ENCODE data around the gene MROH2B.
A peak's percentile ranks its signal among the peaks of the same experiment; 100 is the strongest.
"Not testable (repeated sequence)": the region's sequence is repeated elsewhere in the genome, so short reads cannot be mapped to it uniquely, and the experiment has no call there.

Gene MROH2B

DNA sequence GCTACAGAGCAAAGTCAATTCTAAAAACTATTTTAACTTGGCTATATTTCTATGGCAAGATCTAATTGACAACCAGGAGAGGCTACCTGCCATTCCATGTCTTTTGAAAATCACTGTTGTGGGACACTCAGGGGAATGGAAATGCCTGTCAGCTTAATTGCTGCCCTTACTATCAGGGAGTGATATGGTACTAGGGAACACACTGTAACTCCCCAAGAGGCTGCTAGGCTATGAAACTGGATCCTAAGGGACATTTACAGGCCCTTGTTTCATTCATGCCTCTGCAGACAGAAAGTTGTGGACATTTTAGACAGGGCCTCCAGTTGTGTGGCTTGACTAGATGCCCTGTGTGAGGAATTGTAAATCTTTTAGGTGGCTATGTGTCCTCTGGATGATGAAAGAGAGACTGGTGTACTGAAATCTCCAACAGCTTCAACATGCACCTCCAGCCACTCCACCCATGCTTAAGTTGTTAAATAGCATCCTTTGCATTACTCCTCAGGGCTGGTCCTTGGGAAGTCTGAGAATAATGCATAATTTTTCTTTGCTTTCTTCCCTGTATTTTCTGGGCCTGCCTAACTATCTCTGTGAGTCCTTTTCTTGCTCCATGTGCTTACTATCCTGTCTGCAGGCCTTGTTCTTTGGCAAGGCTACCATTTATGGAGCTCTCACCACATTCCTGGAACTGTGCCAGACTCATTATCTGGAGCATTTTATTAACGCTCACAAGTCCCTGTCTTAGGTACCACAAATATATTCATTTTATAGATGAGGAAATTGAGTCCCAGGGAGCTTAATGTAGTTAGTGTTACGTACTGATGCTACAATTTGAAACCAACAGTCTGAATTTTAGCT lies 3.2 kb downstream of the MROH2B start:
- peaks cover 0 to 1% of the 10 kb centered on the region in 2 donors for H3K9me3 Mint-ChIP-seq
- DNase-seq (no peak), ATAC-seq (replicated peaks) (no peak)
- no peak overlapping the region for H3K4me3 Mint-ChIP-seq
- no peaks in the 10 kb centered on the region for H3K36me3 Mint-ChIP-seq
- H3K27me3 Mint-ChIP-seq = no peaks in the 10 kb centered on the region
- H3K27ac Mint-ChIP-seq = no peak overlapping the region
- H3K4me1 Mint-ChIP-seq = no peaks in the 10 kb centered on the region

DNA sequence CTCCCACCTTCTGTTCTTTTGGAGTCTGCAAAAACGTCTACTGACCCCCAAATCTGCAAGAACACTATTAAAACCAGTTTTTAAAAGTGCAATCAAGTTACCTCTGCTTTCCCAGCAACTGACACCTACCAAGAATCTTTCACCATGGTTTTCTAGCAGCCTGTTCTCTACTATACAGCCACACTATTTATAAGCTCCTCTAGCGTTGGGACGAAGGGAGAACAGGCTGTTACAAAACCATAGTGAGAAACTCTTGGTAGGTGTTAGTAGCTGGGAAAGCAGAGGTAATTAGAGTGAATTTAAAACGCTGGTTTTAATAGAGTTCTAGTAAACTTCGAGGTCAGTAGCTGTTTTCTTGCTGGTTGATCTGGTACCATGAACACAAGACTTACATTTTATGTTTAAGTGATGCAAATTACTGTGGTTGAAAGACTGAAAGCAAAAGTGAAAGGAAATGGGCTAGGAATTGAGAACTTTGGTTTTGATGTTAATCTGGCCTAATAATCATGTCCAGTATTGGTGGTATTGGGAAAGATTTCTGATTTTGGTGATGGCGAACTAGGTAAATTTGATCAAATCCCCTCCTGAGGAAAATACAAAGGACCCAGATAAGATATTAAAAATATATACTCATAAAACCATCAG lies 5.3 kb downstream of the MROH2B start:
- ATAC-seq (replicated peaks) = no peak
- Mint-ChIP-seq H3K36me3 (no peaks in the 10 kb centered on the region), H3K4me3 (no peak overlapping the region), H3K4me1 (no peaks in the 10 kb centered on the region), H3K27me3 (no peaks in the 10 kb centered on the region), H3K9me3 (no peaks in the 10 kb centered on the region), H3K27ac (no peak overlapping the region)
- no peak for DNase-seq

DNA sequence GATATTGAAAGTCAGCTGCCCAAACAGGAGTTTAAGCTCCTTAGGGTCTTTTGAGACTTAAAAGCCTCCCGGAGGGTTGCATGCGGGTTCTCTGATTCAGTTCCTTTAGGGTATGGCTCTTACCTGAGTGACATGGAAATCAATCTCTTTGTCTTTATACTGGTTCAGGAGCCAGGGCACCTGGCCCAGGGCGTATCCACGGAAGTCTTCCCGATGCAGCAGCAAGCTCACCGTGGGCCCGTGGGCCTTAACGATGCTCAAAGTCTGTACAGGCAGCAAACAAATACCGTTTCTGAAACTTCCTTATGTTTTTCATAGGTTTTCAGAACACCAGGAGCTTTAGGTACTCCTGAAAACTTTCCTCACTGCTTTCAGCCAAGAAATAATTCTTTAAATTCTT lies 13.2 kb downstream of the MROH2B start:
- DNase-seq = no peak
- no peaks in the 10 kb centered on the region for H3K36me3 Mint-ChIP-seq
- H3K27ac Mint-ChIP-seq = no peak overlapping the region
- no peaks in the 10 kb centered on the region for H3K27me3 Mint-ChIP-seq
- no peak overlapping the region for H3K4me3 Mint-ChIP-seq
- H3K9me3 Mint-ChIP-seq = peaks cover 3 to 7% of the 10 kb centered on the region in 2 donors
- no peak for ATAC-seq (replicated peaks)
- H3K4me1 Mint-ChIP-seq = no peaks in the 10 kb centered on the region

DNA sequence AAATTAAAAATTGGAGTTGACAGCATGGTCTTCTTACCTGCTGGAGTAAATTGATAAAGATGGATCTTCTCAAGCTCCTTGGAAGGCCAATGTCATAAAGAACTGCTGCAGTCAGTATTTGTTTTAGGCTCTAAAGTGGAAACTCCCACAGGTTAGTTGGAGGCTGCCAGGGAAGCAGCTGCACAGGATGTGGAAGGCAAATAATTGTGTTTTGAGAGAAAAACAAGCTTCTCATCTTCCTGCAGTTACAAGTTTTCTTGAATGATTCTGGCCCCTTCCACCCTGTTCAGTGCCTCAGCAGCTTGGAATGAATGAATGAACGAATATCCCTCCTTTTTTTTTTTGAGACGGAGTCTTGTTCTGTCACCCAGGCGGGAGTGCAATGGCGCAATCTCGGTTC lies 13.9 kb downstream of the MROH2B start:
- no peak for ATAC-seq (replicated peaks)
- DNase-seq = no peak
- no peaks in the 10 kb centered on the region for H3K36me3 Mint-ChIP-seq
- no peaks in the 10 kb centered on the region for H3K27me3 Mint-ChIP-seq
- no peak overlapping the region for H3K4me3 Mint-ChIP-seq
- H3K27ac Mint-ChIP-seq = no peak overlapping the region
- H3K4me1 Mint-ChIP-seq = no peaks in the 10 kb centered on the region
- peaks cover 3 to 7% of the 10 kb centered on the region in 2 donors for H3K9me3 Mint-ChIP-seq

DNA sequence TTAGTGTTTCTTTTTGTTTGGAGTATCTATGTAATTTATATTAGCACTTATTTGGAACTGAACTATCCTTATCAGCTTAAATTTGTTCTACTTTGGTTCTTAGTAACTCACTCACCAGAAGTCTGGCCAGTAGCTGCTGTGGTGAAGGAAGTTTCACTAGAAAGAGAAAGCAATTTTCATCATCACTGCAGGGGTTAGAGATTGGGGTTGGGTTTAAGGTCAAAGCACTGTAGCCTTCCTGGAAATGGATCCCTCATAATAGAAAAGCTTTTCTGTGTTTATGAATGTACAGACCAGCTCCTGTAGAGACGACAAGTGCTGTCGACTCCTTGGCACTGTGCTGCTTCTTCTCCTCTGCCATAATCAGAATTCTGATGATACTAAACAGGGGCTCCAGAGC lies 22.2 kb downstream of the MROH2B start:
- Mint-ChIP-seq H3K4me3 (no peak overlapping the region), H3K27me3 (no peaks in the 10 kb centered on the region), H3K4me1 (no peaks in the 10 kb centered on the region), H3K9me3 (peaks cover 0 to 2% of the 10 kb centered on the region in 2 donors), H3K27ac (no peak overlapping the region), H3K36me3 (no peaks in the 10 kb centered on the region)
- DNase-seq (no peak), ATAC-seq (replicated peaks) (no peak)

DNA sequence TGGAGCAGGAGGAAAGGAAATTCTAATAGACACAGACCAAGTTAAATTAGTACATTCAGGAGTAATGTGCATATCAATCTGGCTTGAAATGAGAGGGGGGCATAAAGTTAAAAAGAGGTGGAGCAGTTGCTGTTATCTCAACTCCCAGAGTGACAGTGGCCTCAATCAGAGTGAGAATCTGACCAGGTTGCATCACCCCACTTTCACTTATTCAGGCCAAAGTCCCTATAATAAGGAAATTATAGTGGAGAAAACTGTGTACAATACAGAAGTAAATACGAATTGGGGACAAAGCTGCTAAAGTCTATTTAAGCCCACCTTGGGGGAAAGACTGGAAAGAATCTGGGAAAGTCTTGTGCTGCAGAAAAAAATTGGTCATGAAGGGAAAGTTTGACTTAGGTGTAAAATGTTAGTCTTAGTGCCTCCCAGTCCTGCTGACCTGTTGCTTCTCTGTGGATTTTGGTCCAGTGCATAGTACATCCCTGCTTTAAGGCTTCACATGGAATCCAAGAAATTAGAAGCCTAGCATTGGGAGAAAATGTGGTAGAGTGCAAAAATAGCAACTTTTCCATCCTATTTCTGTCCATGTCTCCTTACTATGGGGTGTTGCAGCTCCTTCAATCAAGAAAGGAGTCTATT lies 27.9 kb downstream of the MROH2B start:
- ATAC-seq (replicated peaks) (no peak), DNase-seq (no peak)
- no peak overlapping the region for H3K4me3 Mint-ChIP-seq
- no peak overlapping the region for H3K27ac Mint-ChIP-seq
- no peaks in the 10 kb centered on the region for H3K36me3 Mint-ChIP-seq
- no peaks in the 10 kb centered on the region for H3K27me3 Mint-ChIP-seq
- peaks cover 0 to 2% of the 10 kb centered on the region in 2 donors for H3K9me3 Mint-ChIP-seq
- no peaks in the 10 kb centered on the region for H3K4me1 Mint-ChIP-seq

DNA sequence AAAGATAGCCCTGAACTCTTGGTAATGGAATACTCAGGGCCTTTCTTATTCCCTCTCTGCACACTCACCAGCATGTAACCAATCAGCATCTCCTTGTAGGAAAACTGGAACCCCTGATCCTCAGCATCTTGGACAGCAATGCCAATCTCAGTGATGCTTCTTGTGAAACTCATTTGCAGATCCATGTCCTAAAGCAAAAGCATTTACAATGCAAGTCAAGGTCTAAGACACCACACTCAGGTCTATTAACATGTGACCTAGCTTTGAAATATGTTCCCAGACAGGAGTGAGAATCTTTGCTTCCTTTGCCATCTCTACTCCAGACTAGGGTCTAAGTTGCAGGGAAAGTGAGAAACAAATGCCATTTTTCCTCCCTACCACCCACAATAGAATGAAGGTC lies 38.2 kb downstream of the MROH2B start:
- ATAC-seq (replicated peaks) (no peak), DNase-seq (no peak)
- Mint-ChIP-seq H3K36me3 (no peaks in the 10 kb centered on the region), H3K27me3 (no peaks in the 10 kb centered on the region), H3K9me3 (peaks cover 17 to 26% of the 10 kb centered on the region in 2 donors), H3K4me1 (no peaks in the 10 kb centered on the region), H3K27ac (no peak overlapping the region), H3K4me3 (no peak overlapping the region)

DNA sequence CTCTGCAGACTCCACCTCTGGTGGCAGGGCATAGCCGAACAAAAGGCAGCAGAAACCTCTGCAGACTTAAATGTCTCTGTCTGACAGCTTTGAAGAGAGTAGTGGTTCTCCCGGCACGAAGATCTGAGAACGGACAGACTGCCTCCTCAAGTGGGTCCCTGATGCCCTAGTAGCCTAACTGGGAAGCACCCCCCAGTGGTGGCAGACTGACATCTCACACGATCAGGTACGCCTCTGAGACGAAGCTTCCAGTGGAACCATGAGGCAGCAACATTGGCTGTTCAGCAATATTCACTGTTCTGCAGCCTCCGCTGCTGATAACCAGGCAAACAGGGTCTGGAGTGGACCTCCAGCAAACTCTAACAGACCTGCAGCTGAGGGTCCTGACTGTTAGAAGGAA lies 48.5 kb downstream of the MROH2B start:
- ATAC-seq (replicated peaks); DNase-seq; H3K4me3 Mint-ChIP-seq; H3K27me3 Mint-ChIP-seq; H3K4me1 Mint-ChIP-seq; H3K27ac Mint-ChIP-seq; H3K36me3 Mint-ChIP-seq; H3K9me3 Mint-ChIP-seq: not testable (repeated sequence)

DNA sequence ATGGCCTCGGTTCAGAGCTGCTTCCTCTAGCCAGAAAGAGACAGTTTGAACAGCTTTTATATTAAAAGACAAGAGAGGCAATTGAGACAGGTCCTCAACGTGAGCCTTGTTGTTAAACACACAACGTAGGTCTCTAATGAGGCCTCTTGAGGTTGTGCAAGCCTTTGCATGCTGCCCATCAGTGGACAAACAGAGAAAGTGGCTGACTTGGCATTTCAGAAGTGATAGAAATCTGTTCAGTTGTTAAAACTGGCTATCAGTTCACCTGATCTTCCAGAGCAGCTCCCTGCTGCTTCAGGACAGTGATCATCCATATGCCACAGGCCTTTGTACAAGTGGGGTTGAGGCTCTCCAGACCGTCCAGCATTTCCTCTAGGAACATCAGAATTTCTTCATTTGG lies 58.8 kb downstream of the MROH2B start:
- no peaks in the 10 kb centered on the region for H3K4me1 Mint-ChIP-seq
- H3K4me3 Mint-ChIP-seq = no peak overlapping the region
- DNase-seq (no peak), ATAC-seq (replicated peaks) (no peak)
- peaks cover 3 to 8% of the 10 kb centered on the region in 2 donors for H3K9me3 Mint-ChIP-seq
- no peaks in the 10 kb centered on the region for H3K27me3 Mint-ChIP-seq
- no peak overlapping the region for H3K27ac Mint-ChIP-seq
- H3K36me3 Mint-ChIP-seq = no peaks in the 10 kb centered on the region

DNA sequence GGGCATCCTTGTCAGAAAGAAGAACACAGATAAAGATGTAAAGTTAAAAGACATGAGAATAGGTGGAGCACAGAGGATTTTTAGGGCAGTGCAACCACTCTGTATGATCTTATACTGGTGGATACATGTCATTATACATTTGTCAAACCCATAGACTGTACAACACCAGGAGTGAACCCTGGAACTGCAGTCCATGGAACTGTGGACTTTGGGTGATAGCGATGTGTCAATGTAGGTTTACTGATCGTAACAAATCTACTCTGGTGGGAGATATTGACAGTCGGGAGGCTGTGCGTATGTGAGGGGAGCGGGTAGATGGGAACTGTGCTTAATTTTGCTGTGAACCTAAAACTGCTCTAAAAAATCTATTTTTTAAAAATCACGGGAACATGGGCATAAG lies 60.6 kb downstream of the MROH2B start:
- no peak for ATAC-seq (replicated peaks)
- no peak for DNase-seq
- peaks cover 3 to 11% of the 10 kb centered on the region in 2 donors for H3K9me3 Mint-ChIP-seq
- H3K27ac Mint-ChIP-seq = no peak overlapping the region
- H3K36me3 Mint-ChIP-seq = no peaks in the 10 kb centered on the region
- no peaks in the 10 kb centered on the region for H3K27me3 Mint-ChIP-seq
- H3K4me1 Mint-ChIP-seq = no peaks in the 10 kb centered on the region
- H3K4me3 Mint-ChIP-seq = no peak overlapping the region

DNA sequence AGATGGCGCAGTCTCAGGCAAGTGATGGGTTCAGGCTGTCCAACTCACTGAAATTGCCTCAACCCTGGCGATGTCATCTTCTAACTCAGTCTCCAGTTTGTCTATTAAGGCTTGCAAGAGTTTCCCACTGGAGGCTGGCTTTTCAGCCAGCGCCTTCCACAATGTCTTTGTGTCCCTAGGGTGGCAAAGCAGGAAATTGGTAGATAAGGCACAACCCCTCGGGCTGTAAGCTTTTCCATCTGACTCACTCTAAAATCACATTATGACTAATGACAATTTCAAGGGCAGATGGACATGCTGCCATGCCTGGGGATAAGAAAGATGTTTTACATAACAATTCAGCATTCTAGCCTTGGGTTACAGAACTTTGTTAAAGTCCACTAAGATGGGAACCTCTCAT lies 61.9 kb downstream of the MROH2B start:
- H3K4me3 Mint-ChIP-seq = no peak overlapping the region
- H3K27me3 Mint-ChIP-seq = no peaks in the 10 kb centered on the region
- no peaks in the 10 kb centered on the region for H3K36me3 Mint-ChIP-seq
- ATAC-seq (replicated peaks) = peak in 1 of 2 donors; percentile 7
- no peak overlapping the region for H3K27ac Mint-ChIP-seq
- no peaks in the 10 kb centered on the region for H3K4me1 Mint-ChIP-seq
- peaks cover 3 to 9% of the 10 kb centered on the region in 2 donors for H3K9me3 Mint-ChIP-seq
- no peak for DNase-seq

DNA sequence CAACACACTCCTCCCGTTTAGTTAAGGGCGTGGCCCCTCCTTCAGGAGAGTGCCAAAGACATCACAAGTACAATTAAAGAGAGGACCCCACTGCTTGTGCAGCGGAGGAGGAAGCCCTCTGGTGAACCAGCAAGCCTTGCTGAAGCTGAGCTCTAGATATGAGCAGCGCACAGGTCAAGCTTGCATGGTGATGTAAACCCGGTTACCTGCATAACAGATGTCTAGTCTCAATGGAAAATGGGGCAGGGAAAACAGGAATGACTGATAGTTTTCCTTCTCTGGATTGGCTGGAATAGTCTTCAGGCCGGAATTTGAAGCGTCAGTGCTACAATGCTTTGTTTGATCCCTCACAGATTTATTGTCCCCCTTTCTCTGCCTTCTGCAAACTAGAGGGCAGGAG lies 66.2 kb downstream of the MROH2B start:
- H3K4me1 Mint-ChIP-seq = no peaks in the 10 kb centered on the region
- no peak overlapping the region for H3K27ac Mint-ChIP-seq
- no peaks in the 10 kb centered on the region for H3K36me3 Mint-ChIP-seq
- DNase-seq (no peak), ATAC-seq (replicated peaks) (no peak)
- H3K27me3 Mint-ChIP-seq = no peaks in the 10 kb centered on the region
- H3K9me3 Mint-ChIP-seq = peaks cover 0 to 3% of the 10 kb centered on the region in 2 donors
- H3K4me3 Mint-ChIP-seq = no peak overlapping the region

DNA sequence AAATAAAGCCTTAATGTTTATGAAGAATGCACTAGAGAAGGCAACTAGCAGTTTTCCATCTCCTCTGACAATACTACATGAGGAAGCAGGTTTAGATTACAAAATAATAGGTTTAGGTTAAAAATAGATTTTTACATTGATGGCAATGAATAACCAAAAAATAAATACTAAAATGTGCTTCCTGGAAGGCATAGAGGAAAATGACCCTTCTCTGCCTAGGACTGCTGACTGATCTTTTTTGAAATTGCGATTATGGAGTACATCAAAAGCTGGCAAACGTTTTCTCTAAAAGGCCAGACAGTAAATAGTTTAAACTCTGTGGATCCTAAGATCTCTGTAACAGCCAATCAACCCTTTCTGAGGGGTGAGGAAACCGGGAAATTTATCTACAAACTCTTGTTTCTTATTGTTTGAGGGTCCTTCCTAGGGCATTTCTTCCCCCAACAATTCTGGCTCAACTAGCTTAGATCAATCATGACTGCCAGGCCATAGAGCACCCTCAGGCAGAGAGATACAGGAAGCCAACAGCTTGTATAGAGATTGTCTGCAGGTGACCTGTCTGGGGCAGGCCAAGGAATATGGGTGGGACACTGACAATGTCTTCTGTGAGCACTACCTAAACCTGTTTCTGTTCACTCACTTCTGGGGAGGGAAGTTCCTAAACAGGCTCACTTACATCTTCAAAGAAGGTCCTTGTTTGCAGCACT lies 67.3 kb downstream of the MROH2B start:
- Mint-ChIP-seq H3K27ac (no peak overlapping the region), H3K4me3 (no peak overlapping the region), H3K27me3 (no peaks in the 10 kb centered on the region), H3K4me1 (no peaks in the 10 kb centered on the region), H3K36me3 (no peaks in the 10 kb centered on the region), H3K9me3 (peaks cover 0 to 3% of the 10 kb centered on the region in 2 donors)
- DNase-seq = no peak
- no peak for ATAC-seq (replicated peaks)

DNA sequence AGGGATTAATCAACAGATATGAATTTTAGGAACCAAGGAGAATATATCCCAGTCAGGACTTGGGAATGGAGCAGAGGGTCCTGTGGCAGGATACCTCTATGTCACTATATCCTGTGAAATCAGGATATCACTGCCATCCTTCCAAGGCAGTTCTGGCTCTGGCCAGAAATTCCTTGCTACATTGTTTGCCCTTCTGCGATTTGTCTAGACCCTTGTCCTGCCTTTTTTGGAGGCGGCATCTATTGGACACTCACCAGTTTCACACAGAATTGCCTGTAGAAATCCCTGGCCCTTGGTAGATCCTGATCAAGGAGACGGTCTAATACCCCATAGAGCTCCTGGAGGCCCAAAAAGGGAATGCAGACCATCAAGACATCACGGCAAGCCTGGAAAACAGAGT lies 71.2 kb downstream of the MROH2B start:
- Mint-ChIP-seq H3K27ac (no peak overlapping the region), H3K4me1 (no peaks in the 10 kb centered on the region), H3K9me3 (no peaks in the 10 kb centered on the region), H3K4me3 (no peak overlapping the region), H3K36me3 (no peaks in the 10 kb centered on the region), H3K27me3 (no peaks in the 10 kb centered on the region)
- DNase-seq (no peak), ATAC-seq (replicated peaks) (no peak)
